ENCODE results near the gene CELA3B. TPM values are rescaled to one million over a fixed set of nuclear protein-coding genes. Genes with fewer than 3 reads are reported as not detected.
"Not testable (repeated sequence)": the region's sequence is repeated elsewhere in the genome, so short reads cannot be mapped to it uniquely, and the experiment has no call there.

The CELA3B gene
- total RNA-seq, 2 experiments from 2014 or later = not detected

DNA sequence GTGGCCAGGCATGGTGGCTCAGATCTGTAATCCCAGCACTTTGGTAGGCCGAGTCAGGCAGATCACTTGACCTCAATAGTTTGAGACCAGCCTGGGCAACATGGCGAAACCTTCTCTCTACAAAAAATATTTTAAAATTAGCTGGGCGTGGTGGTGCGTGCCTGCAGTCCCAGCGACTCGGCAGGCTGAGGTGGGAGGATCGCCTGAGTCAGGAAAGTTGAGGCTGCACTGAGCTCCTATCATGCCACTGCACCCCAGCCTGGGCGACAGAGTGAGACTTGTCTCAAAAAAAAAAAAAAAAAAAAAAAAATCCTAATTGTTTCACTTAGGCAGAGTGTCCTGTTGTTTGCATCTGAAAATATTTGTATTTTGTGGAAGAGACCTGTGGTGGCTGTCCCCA, 17.9 kb downstream of the CELA3B start:
- CTCF ChIA-PET = not testable (repeated sequence)

DNA sequence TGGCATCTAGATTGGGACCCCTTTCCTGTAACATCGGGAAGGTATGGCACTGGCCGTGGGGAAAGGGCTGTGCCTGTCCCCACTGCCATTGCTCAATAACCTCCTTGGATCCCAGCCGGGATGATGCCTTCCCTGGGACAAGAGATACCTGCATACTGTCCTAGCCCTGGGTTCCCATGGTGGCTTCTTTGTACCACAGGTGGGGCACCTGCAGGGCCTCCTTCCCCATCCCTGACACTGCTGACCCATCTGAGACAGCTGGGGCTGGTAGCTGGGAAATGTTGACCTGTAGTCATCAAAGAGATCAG, 19.8 kb downstream of the CELA3B start:
- DNase-seq; H3K36me3 Mint-ChIP-seq (ENCODE audit: low read depth); intact Hi-C loops (cut with micrococcal nuclease); H3K4me1 Mint-ChIP-seq (ENCODE audit: low read depth); H3K27me3 Mint-ChIP-seq (ENCODE audit: low read depth); H3K4me3 Mint-ChIP-seq; H3K9me3 Mint-ChIP-seq; CTCF ChIA-PET; H3K27ac Mint-ChIP-seq: not testable (repeated sequence)

More for the DNA sequence above, 17.9 kb downstream of the CELA3B start:
- H3K4me3 Mint-ChIP-seq; H3K27ac Mint-ChIP-seq; DNase-seq; H3K27me3 Mint-ChIP-seq (ENCODE audit: low read depth); H3K36me3 Mint-ChIP-seq (ENCODE audit: low read depth); H3K4me1 Mint-ChIP-seq (ENCODE audit: low read depth); H3K9me3 Mint-ChIP-seq; intact Hi-C loops (cut with micrococcal nuclease): not testable (repeated sequence)

DNA sequence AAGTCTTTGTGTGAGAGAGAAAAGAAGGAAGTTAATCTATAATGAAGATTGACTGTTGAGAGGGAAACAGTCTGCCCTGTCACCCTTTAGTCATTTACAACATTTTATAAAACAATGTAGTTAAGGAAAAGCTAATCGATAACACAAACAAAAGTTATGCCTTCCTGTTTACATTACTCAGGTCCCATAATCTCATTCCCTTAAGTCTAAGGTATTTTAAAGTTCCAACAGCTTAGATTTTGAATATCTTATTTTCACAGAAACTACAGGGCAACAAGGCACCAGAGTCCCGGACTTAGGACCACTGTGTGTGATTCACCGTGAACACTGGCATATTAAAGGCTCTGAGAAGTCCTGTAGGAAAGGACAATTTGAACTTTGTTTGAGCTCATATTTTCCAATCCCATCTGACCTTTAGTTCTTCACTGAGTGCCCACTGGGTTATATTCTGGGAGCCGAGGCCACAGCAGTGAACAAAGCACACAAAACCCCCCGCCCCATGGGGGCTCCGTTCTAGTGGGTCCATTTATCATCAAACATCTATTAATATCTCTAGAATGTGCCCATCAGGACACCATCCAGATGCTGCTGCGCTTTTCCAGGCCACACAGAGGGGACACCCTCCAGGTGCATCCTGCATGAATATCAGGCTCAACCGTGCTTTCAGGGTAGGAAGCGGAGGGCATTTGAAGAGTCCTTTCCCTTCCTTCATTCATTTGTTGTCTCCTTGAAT, 21.2 kb downstream of the CELA3B start:
- H3K9me3 Mint-ChIP-seq; intact Hi-C loops (cut with micrococcal nuclease); H3K4me1 Mint-ChIP-seq (ENCODE audit: low read depth); H3K36me3 Mint-ChIP-seq (ENCODE audit: low read depth); H3K27ac Mint-ChIP-seq; DNase-seq; H3K27me3 Mint-ChIP-seq (ENCODE audit: low read depth); H3K4me3 Mint-ChIP-seq: not testable (repeated sequence)
- CTCF ChIA-PET = interaction anchor here (0.6 to 0.7 kb wide), 2 partner anchors 10 to 42 kb away, joined by 3 to 4 read pairs; no protein-coding TSS in a partner anchor

DNA sequence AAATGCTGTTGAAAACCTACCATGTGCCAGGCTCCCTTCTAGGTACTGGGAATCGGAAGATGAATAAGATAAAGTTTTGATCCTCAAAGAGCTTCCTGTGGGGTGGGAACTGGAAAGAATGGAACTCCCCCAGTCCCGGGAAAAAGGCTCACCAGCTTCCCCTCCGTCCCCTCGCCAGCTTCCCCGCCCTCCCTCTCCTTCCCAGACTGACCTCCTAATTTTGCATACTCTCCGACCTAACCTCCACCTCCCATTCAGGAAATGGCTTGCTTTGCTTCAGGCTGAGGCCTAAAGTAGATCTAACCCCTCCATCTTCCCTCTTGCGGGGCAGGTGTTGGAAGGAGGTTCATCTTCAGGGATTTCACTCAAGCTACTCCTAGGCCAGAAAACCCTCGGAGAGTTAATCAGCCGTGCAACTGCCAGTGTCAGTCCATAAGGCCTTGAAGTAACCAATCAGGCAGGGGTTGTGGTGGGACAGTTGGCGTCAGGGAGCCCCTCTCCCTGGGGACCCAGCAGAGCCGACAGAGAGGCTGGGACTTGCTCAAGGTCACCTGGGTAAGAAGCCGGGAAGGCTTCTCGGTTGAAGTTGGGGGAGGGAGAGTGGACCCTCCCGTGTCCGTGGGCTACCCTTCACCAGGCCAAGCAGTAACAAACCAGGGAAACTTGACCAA, 21.9 kb downstream of the CELA3B start:
- H3K27ac Mint-ChIP-seq; H3K4me1 Mint-ChIP-seq (ENCODE audit: low read depth); H3K36me3 Mint-ChIP-seq (ENCODE audit: low read depth); DNase-seq; H3K4me3 Mint-ChIP-seq; intact Hi-C loops (cut with micrococcal nuclease); H3K9me3 Mint-ChIP-seq; H3K27me3 Mint-ChIP-seq (ENCODE audit: low read depth): not testable (repeated sequence)
- CTCF ChIA-PET = interaction anchor here (0.6 kb wide), 1 partner anchor 9 kb away, joined by 4 read pairs; no protein-coding TSS in a partner anchor

GRCh38 chr1:21999645-22000044, 22.8 kb downstream of the CELA3B start:
- H3K27ac Mint-ChIP-seq; H3K9me3 Mint-ChIP-seq; DNase-seq; CTCF ChIA-PET; H3K27me3 Mint-ChIP-seq (ENCODE audit: low read depth); intact Hi-C loops (cut with micrococcal nuclease); H3K4me3 Mint-ChIP-seq; H3K4me1 Mint-ChIP-seq (ENCODE audit: low read depth); H3K36me3 Mint-ChIP-seq (ENCODE audit: low read depth): not testable (repeated sequence)

- DNase-seq = no peak
- Mint-ChIP-seq H3K36me3 (ENCODE audit: low read depth) (no peaks in the 10 kb centered on the region), H3K27me3 (ENCODE audit: low read depth) (no peaks in the 10 kb centered on the region), H3K27ac (no peak within 1 kb of the TSS), H3K4me1 (ENCODE audit: low read depth) (no peaks in the 10 kb centered on the region), H3K9me3 (no peaks in the 10 kb centered on the region), H3K4me3 (no peak within 1 kb of the TSS)
- intact Hi-C loops (cut with micrococcal nuclease) = no loop called here
- CTCF ChIA-PET = interaction anchor here (0.6 kb wide), 2 partner anchors 143 to 781 kb away, joined by 3 to 4 read pairs; no protein-coding TSS in a partner anchor
Measured at GRCh38 chr1:22001409-22001808, 24.6 kb downstream of the CELA3B start, which contains the start of gene CELA3A. Gene CELA3A, plus strand, starts transcription at chr1:22001657. Its CDS starts 18 bp downstream, at chr1:22001675.

DNA sequence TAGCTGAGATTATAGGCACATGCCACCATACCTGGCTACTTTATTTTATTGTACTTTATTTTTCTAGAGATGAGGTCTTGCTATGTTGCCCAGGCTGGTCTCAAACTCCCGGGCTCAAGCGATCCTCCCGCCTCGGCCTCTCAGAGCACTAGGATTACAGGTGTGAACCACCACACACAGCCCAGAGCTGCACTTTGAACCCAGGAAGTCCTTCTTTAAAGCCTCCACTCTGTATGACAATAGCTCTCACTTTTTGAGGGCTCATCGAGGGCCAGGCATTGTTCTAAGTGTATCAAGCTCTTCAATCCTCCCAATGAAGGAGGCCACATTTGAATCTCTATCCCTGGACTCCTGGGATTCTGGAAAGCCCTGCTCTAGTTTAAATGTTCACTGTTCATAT, 25.6 kb downstream of the CELA3B start:
- CTCF ChIA-PET; H3K4me3 Mint-ChIP-seq; H3K27ac Mint-ChIP-seq; intact Hi-C loops (cut with micrococcal nuclease); H3K36me3 Mint-ChIP-seq (ENCODE audit: low read depth); H3K27me3 Mint-ChIP-seq (ENCODE audit: low read depth); H3K9me3 Mint-ChIP-seq; DNase-seq; H3K4me1 Mint-ChIP-seq (ENCODE audit: low read depth): not testable (repeated sequence)

GRCh38 chr1:22002875-22003274, 26.1 kb downstream of the CELA3B start:
- H3K27ac Mint-ChIP-seq; DNase-seq; intact Hi-C loops (cut with micrococcal nuclease); H3K4me1 Mint-ChIP-seq (ENCODE audit: low read depth); H3K9me3 Mint-ChIP-seq; H3K36me3 Mint-ChIP-seq (ENCODE audit: low read depth); H3K27me3 Mint-ChIP-seq (ENCODE audit: low read depth); CTCF ChIA-PET; H3K4me3 Mint-ChIP-seq: not testable (repeated sequence)

DNA sequence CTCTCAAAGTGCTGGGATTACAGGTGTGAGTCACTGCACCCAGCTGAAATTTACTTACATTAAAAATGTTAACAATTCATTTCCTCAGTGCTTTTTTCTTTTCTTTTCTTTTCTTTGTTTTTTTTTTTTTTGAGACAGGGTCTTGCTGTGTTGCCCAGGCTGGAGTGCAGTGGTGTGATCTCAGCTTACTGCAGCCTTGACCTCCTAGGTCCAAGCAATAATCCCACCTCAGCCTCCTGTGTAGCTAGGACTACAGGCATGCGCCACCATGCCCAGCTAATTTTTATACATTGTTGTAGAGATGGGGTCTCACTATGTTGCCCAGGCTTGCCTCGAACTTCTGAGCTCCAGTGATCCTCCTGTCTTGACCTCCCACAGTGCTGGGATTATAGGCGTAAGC, 27.1 kb downstream of the CELA3B start:
- DNase-seq; H3K4me3 Mint-ChIP-seq; CTCF ChIA-PET; intact Hi-C loops (cut with micrococcal nuclease); H3K27me3 Mint-ChIP-seq (ENCODE audit: low read depth); H3K36me3 Mint-ChIP-seq (ENCODE audit: low read depth); H3K4me1 Mint-ChIP-seq (ENCODE audit: low read depth); H3K9me3 Mint-ChIP-seq; H3K27ac Mint-ChIP-seq: not testable (repeated sequence)

GRCh38 chr1:22005261-22006149, 28.7 kb downstream of the CELA3B start:
- peak; percentile 77 for DNase-seq

GRCh38 chr1:22006736-22007135, 29.9 kb downstream of the CELA3B start:
- H3K36me3 Mint-ChIP-seq (ENCODE audit: low read depth); H3K9me3 Mint-ChIP-seq; intact Hi-C loops (cut with micrococcal nuclease); H3K27ac Mint-ChIP-seq; H3K4me3 Mint-ChIP-seq; H3K27me3 Mint-ChIP-seq (ENCODE audit: low read depth); DNase-seq; CTCF ChIA-PET; H3K4me1 Mint-ChIP-seq (ENCODE audit: low read depth): not testable (repeated sequence)

More at GRCh38 chr1:22005261-22006149, 28.7 kb downstream of the CELA3B start:
- H3K36me3 Mint-ChIP-seq (ENCODE audit: low read depth); intact Hi-C loops (cut with micrococcal nuclease); H3K4me3 Mint-ChIP-seq; H3K9me3 Mint-ChIP-seq; H3K27ac Mint-ChIP-seq; H3K4me1 Mint-ChIP-seq (ENCODE audit: low read depth); H3K27me3 Mint-ChIP-seq (ENCODE audit: low read depth); CTCF ChIA-PET: not testable (repeated sequence)

DNA sequence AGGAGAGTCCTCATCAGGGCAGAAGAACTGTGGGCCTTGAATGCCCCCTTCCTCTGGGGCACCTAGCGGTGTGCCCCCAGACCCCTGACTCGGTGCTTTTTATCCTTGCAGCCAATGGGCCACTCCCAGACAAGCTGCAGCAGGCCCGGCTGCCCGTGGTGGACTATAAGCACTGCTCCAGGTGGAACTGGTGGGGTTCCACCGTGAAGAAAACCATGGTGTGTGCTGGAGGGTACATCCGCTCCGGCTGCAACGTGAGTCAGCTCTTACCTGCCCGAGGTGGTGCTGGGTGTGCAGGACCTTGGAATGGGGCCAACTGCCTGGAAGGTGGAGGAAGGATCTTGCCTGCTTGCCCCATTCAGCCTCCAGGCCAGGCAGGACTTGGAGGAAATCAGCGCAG, 30.4 kb downstream of the CELA3B start:
- intact Hi-C loops (cut with micrococcal nuclease); H3K27me3 Mint-ChIP-seq (ENCODE audit: low read depth); H3K9me3 Mint-ChIP-seq; DNase-seq; H3K36me3 Mint-ChIP-seq (ENCODE audit: low read depth); H3K27ac Mint-ChIP-seq; H3K4me3 Mint-ChIP-seq; H3K4me1 Mint-ChIP-seq (ENCODE audit: low read depth); CTCF ChIA-PET: not testable (repeated sequence)

Data from activated naive CD4-positive, alpha-beta T cell treated with anti-CD3 and anti-CD28 coated beads for 36 hours (primary cell).